Smooth muscle cell (in vitro differentiated cells): ENCODE measurements around the gene S100A7. TPM values are rescaled to one million over a fixed set of nuclear protein-coding genes. Genes with fewer than 3 reads are reported as not detected.

Experiments
- DNase-seq: peaks from one replicate; lab custom pipeline; 2025; ENCODE audit not compliant: unreplicated experiment; lab: John Stamatoyannopoulos, UW
- H2AFZ ChIP-seq: fragments of 200-600 bp; sonication (generic); 2 replicates; pipeline ENCODE4 v1.6.0; 2016; ENCODE audit warnings: antibody characterized with exemption, low read depth, mild to moderate bottlenecking
- H3F3A ChIP-seq: fragments of 200-600 bp; sonication (generic); 2 replicates; pipeline ENCODE4 v1.6.0; 2017; ENCODE audit warnings: antibody characterized with exemption, low read depth
- H3K27ac ChIP-seq: fragments of 200-600 bp; sonication (generic); 2 replicates; pipeline ENCODE4 v1.5.1; 2016; ENCODE audit warnings: low read depth, mild to moderate bottlenecking
- H3K27me3 ChIP-seq: fragments of 200-600 bp; sonication (generic); 2 replicates; pipeline ENCODE4 v1.6.1; 2016; ENCODE audit warnings: low read depth, mild to moderate bottlenecking
- H3K36me3 ChIP-seq: fragments of 200-600 bp; sonication (generic); 2 replicates; pipeline ENCODE4 v1.5.1; 2016; ENCODE audit warnings: low read depth
- H3K4me1 ChIP-seq: fragments of 200-600 bp; sonication (generic); 2 replicates; pipeline ENCODE4 v1.5.1; 2016; ENCODE audit warnings: low read depth
- H3K4me2 ChIP-seq: fragments of 200-600 bp; sonication (generic); 2 replicates; pipeline ENCODE4 v1.6.0; 2016; ENCODE audit warnings: mild to moderate bottlenecking
- H3K4me3 ChIP-seq: fragments of 200-600 bp; sonication (generic); 2 replicates; pipeline ENCODE4 v1.5.1; 2016; ENCODE audit warnings: mild to moderate bottlenecking
- H3K79me2 ChIP-seq: fragments of 200-600 bp; sonication (generic); 2 replicates; pipeline ENCODE4 v1.6.0; 2016; ENCODE audit warnings: low read depth, mild to moderate bottlenecking
- H3K9ac ChIP-seq: fragments of 200-600 bp; sonication (generic); 2 replicates; pipeline ENCODE4 v1.6.0; 2016; ENCODE audit warnings: low read depth
- H3K9me3 ChIP-seq: fragments of 200-600 bp; sonication (generic); replicated peaks from 2 replicates; pipeline ENCODE4 v1.5.1; 2016; ENCODE audit warnings: low read depth
- H4K20me1 ChIP-seq: fragments of 200-600 bp; sonication (generic); 2 replicates; pipeline ENCODE4 v1.6.0; 2016; ENCODE audit warnings: low read depth
- WGBS: methylation state at CpG from one replicate; pipeline ENCODE4 v1.1.7; 2016; ENCODE audit warnings: low lambda C conversion rate; 5-methylcytosine and 5-hydroxymethylcytosine counted together
- polyA plus RNA-seq: library from polyadenylated mRNA; unstranded; fragments of >200 nt; fragmentation: Nextera tagmentation; extraction: Ambion mirVana; gene quantifications from 2 replicates; pipeline ENCODE4 v1.2.1, GENCODE V29; 2016
- total RNA-seq: library from RNA; depleted of rRNA; stranded (reverse); fragments of >200 nt; gene quantifications from 2 replicates; pipeline ENCODE4 v1.2.3, GENCODE V29; 2014
- TF ChIP-seq, protein P1 (sequence below): fragments of 200-600 bp; sonication (generic); IDR thresholded peaks from 2 replicates; pipeline ENCODE4 v1.5.1; 2017; ENCODE audit warnings: borderline replicate concordance, mild to moderate bottlenecking, antibody characterized with exemption; ENCODE audit not compliant: insufficient read depth, poor library complexity, severe bottlenecking

Gene S100A7
- total and polyA plus RNA-seq, 2 experiments from 2014 or later: not detected

DNA sequence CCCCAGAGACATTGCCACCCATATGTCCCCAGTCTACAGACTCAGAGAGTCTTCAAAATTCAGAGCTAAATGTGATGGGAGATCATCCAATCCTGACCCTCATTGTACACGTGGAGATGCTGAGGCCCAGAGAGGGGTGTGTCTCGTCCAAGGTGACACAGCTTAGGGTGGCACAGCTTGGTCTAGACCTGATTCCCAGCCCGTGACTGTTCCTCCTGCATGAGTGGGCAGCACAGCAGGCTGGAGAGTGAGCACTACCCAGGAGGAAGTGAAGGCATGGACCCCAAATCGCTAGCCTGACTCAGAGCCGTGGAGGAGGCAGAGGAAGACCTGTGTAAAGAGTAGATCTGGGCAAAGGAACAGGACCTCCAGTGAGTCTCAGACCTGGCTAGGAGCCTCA, 16.4 kb downstream of the S100A7 start:
- Histone ChIP-seq H3K27ac (no peak overlapping the region), H3F3A (no peaks in the 10 kb centered on the region), H3K4me3 (no peak overlapping the region), H3K4me1 (peaks cover 5% of the 10 kb centered on the region), H2AFZ (no peak overlapping the region), H3K79me2 (no peaks in the 10 kb centered on the region), H3K9ac (no peak overlapping the region), H3K36me3 (no peaks in the 10 kb centered on the region), H4K20me1 (no peaks in the 10 kb centered on the region), H3K27me3 (no peaks in the 10 kb centered on the region), H3K9me3 (no peaks in the 10 kb centered on the region), H3K4me2 (no peak overlapping the region)
- TF ChIP-seq, protein P1, sequence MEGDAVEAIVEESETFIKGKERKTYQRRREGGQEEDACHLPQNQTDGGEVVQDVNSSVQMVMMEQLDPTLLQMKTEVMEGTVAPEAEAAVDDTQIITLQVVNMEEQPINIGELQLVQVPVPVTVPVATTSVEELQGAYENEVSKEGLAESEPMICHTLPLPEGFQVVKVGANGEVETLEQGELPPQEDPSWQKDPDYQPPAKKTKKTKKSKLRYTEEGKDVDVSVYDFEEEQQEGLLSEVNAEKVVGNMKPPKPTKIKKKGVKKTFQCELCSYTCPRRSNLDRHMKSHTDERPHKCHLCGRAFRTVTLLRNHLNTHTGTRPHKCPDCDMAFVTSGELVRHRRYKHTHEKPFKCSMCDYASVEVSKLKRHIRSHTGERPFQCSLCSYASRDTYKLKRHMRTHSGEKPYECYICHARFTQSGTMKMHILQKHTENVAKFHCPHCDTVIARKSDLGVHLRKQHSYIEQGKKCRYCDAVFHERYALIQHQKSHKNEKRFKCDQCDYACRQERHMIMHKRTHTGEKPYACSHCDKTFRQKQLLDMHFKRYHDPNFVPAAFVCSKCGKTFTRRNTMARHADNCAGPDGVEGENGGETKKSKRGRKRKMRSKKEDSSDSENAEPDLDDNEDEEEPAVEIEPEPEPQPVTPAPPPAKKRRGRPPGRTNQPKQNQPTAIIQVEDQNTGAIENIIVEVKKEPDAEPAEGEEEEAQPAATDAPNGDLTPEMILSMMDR: no peak
- DNase-seq: no peak
- WGBS: 67% methylated on average over 5 of the region's 5 CpGs

DNA sequence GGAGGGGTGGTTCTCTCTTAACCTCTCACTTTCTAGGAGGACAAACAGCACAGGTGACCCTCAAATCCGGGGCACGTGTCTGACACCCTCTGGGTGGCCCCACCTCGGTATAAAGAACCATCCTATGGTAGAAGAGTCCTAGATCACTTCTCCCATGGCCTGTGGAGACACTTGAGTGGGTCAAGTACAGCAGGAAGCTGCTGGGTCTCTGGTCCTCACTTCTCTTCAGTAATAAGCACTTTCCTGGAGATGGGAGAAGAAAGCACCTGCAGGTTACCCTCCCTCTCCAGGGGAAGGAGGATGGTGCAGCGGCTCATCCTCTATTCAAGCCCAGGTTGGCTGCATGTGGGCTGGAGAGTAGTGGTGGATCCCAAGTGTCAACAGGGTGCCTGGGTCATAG, 17.0 kb downstream of the S100A7 start:
- Histone ChIP-seq H3K27ac (no peak overlapping the region), H3F3A (no peaks in the 10 kb centered on the region), H3K4me3 (no peak overlapping the region), H2AFZ (no peak overlapping the region), H3K9ac (no peak overlapping the region), H3K79me2 (no peaks in the 10 kb centered on the region), H4K20me1 (no peaks in the 10 kb centered on the region), H3K4me1 (peaks cover 5% of the 10 kb centered on the region), H3K27me3 (no peaks in the 10 kb centered on the region), H3K36me3 (no peaks in the 10 kb centered on the region), H3K9me3 (no peaks in the 10 kb centered on the region), H3K4me2 (no peak overlapping the region)
- 57% methylated on average over 4 of the region's 4 CpGs for WGBS
- no peak for DNase-seq
- TF ChIP-seq, protein P1: no peak

DNA sequence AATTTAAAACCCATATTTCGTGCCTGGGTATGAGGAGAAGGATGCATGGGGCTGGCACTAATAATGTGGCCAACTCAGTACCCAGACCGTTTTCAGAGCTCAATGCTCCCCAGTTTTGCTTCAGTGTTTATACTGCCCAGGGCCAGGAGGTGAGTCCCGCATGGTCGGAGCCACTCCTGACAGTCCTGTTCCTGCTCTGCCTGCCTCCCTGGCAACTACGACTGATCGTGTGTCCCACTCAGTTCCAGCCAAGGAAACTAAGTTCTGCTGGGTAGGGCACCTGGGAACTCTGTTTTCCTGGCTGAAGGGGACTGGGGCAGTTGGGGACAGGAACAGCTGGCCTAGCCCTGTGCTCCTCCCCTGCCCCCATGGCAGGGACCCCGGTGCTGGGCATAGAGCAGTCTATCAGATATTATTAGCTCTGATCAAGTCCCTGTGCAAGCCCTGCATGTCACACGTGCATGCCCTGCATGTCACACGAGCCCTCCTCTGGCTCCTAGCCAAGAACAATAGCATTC, 19.2 kb downstream of the S100A7 start:
- no peak overlapping the region for H2AFZ ChIP-seq
- 80% methylated on average over 9 of the region's 9 CpGs for WGBS

DNA sequence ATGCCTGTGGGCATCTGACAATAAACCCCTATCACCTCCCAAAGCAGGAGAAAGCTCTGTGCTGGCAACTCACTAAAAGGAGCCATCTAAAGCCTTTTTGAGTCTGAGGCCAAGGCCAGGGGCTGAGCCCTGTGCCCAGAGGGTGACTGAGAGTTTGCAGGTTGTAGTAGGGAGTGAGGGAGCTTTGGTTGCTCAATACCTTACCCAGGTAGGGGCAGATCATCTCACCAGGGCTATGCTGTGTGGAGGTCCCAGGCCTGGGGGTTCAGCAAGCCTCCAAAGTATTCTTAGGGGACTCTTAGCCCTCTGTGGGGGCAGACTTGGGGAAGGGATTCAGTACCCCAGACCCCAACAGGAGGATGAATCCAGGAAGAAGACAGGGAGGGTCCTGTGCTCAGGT, 21.2 kb downstream of the S100A7 start:
- Histone ChIP-seq H3K27ac (no peak overlapping the region), H3F3A (no peaks in the 10 kb centered on the region), H3K27me3 (no peaks in the 10 kb centered on the region), H3K9me3 (no peaks in the 10 kb centered on the region), H3K36me3 (no peaks in the 10 kb centered on the region), H3K4me1 (no peaks in the 10 kb centered on the region), H3K9ac (no peak overlapping the region), H3K4me2 (no peak overlapping the region), H2AFZ (no peak overlapping the region), H3K79me2 (no peaks in the 10 kb centered on the region), H4K20me1 (no peaks in the 10 kb centered on the region), H3K4me3 (no peak overlapping the region)
- TF ChIP-seq, protein P1: no peak
- no peak for DNase-seq

More for the DNA sequence above, 19.2 kb downstream of the S100A7 start:
- no peaks in the 10 kb centered on the region for H3K79me2 ChIP-seq
- no peaks in the 10 kb centered on the region for H3K36me3 ChIP-seq
- no peaks in the 10 kb centered on the region for H3F3A ChIP-seq
- no peaks in the 10 kb centered on the region for H3K27me3 ChIP-seq
- no peak overlapping the region for H3K9ac ChIP-seq
- no peak overlapping the region for H3K27ac ChIP-seq
- H4K20me1 ChIP-seq: no peaks in the 10 kb centered on the region
- H3K4me1 ChIP-seq: no peaks in the 10 kb centered on the region
- H3K9me3 ChIP-seq: no peaks in the 10 kb centered on the region
- H3K4me2 ChIP-seq: no peak overlapping the region
- TF ChIP-seq, protein P1: no peak
- no peak overlapping the region for H3K4me3 ChIP-seq
- DNase-seq: no peak
